GM10248 (cell line): ENCODE results near the gene ESYT1.

Experiments
- CTCF ChIA-PET: fragments of 300-600 bp; sonication (Branson Sonifier 250); formaldehyde crosslinking; extraction: SDS; loops from one replicate; lab custom pipeline; 2021; ENCODE audit warnings: antibody characterized with exemption; lab: Yijun Ruan, JAX
- POLR2A ChIA-PET: fragments of 350-650 bp; sonication (Branson Sonifier 250); formaldehyde crosslinking; extraction: SDS; loops from one replicate; lab custom pipeline; 2020; ENCODE audit warnings: antibody characterized with exemption; lab: Yijun Ruan, JAX
- DNase-seq: peaks from one replicate; pipeline ENCODE4 v3.0.0; 2012; ENCODE audit errors: extremely low spot score
- CTCF ChIP-seq: IDR thresholded peaks from 2 replicates; pipeline ENCODE4 v1.5.1; 2012; ENCODE audit warnings: mild to moderate bottlenecking, low read depth; ENCODE audit errors: extremely low read depth, missing control alignments, control extremely low read depth

ESYT1 gene

GRCh38 chr12:56143217-56143616, 15.2 kb downstream of the ESYT1 start:
- POLR2A ChIA-PET = interaction anchor here (0.6 to 1.3 kb wide), 2 partner anchors 19 to 39 kb away, joined by 4 read pairs; partner anchors contain the start of gene PA2G4
- no peak for DNase-seq
- CTCF ChIA-PET = interaction anchor here (0.6 to 2.6 kb wide), 6 partner anchors 13 to 49 kb away, joined by 3 to 7 read pairs (median 6); partner anchors contain the start of genes ESYT1 and MYL6
- no peak for TF ChIP-seq CTCF

DNA sequence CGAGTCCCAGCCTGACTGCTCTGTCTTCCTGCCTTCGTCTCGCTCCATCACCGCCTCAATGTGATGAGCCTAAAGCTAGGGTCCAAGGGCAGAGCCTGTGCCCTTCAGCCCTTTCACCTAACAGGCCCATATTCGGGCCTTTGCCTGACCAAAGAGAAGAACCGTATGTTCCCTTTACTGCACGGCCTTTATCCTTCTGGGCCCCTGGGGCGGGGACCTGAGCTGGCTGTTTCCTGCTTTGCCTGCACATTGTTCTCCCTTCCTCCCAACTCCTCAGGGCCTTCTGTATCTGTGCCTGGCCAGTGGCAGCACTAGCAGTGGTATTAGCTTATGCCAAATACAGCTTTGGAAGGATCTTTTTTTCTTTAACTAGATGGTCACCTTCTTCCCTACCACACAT, 15.8 kb downstream of the ESYT1 start:
- ChIA-PET POLR2A (no interaction called here), CTCF (interaction anchor here (0.8 to 2.6 kb wide), 8 partner anchors 14 to 405 kb away, joined by 4 to 8 read pairs (median 5); partner anchors contain the start of genes ESYT1, MYL6 and SMARCC2)
- no peak for TF ChIP-seq CTCF
- no peak for DNase-seq

DNA sequence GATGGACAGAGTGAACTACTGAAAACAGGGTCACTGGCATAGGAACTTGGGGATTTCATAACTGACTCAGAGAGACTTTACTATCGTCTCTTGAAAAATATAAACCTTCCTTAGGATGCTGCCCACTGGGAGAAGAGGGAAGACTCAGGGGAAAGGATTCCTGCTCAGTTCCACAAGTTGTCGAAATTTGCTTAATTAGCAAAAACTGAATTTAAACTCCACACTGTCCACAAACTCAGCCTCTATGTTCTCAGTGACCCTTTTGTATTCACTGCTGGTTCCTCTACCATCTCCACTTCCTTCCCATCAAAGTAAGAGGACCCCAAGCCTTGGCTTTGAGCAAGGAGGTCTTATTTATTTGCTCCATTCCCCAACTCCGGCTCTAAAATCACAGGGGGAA, 17.1 kb downstream of the ESYT1 start:
- TF ChIP-seq CTCF = no peak
- DNase-seq = no peak
- CTCF ChIA-PET = interaction anchor here (2.0 kb wide), 1 partner anchor 44 kb away, joined by 8 read pairs; the partner anchor contains the start of gene SMARCC2
- POLR2A ChIA-PET = no interaction called here

DNA sequence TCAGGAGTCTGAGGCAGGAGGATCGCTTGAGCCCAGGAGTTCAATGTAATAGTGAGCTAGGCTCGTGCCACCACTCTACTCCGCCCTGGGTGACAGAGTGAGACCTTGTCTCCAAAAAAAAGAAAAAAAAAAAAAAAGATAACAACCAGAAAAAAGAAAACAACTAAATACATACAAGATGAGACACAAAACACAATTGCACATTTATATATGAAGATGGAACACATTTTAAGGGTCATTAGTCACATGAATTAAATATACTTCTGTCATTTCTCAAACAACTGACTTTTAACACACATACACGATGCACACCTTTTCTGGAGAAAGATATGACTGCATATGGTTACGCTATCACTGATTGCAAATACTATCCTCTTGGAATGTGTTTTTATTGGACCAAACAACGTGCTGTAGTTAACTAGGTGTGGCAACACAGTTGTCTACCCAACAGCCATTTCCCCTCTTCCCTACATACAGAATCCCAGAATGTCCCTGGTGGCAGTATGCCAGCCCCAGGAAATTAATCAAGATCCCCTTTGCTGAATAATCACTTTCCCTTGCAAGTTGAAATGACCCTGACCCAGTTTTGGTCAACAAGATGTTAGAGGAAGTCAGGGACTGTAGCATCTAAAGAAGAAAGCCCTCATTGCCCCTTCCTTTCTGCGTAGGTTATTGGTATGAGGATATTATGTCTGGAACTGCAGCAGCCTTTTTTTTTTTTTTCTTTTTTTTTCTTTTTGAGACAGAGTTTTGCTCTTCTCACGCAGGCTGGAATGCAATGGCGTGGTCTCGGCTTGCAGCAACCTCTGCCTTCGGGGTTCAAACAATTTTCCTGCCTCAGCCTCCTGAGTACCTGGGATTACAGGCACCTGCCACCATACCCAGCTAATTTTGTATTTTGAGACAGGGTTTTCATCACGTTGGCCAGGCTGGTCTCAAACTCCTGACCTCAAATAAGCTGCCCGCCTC, 18.7 kb downstream of the ESYT1 start:
- DNase-seq = no peak
- no peak for TF ChIP-seq CTCF
- ChIA-PET CTCF (interaction anchor here (1.0 to 1.6 kb wide), 2 partner anchors 10 to 11 kb away, joined by 3 to 4 read pairs; no protein-coding TSS in a partner anchor), POLR2A (interaction anchor here (0.7 kb wide), 1 partner anchor 15 kb away, joined by 6 read pairs; no protein-coding TSS in a partner anchor)

GRCh38 chr12:56150563-56150962, 22.5 kb downstream of the ESYT1 start:
- CTCF ChIA-PET = interaction anchor here (1.0 to 2.2 kb wide), 3 partner anchors 24 to 39 kb away, joined by 3 to 9 read pairs (median 3); partner anchors contain the start of genes ESYT1 and SMARCC2
- no peak for DNase-seq
- POLR2A ChIA-PET = interaction anchor here (0.6 kb wide), 1 partner anchor 1974 kb away, joined by 3 read pairs; no protein-coding TSS in a partner anchor
- TF ChIP-seq CTCF = no peak

- DNase-seq = peak; percentile 54
- ChIA-PET POLR2A (interaction anchor here (0.6 to 1.0 kb wide), 3 partner anchors 24 to 96 kb away, joined by 3 to 4 read pairs (median 3); partner anchors contain the start of genes ESYT1 and ZC3H10), CTCF (interaction anchor here (0.8 to 1.4 kb wide), 5 partner anchors 10 to 48 kb away, joined by 3 to 7 read pairs (median 4); partner anchors contain the start of genes PA2G4, SMARCC2 and ZC3H10)
- TF ChIP-seq CTCF = no peak
Observed at GRCh38 chr12:56151672-56152131, 23.6 kb downstream of the ESYT1 start.
